ENCODE results near the gene HLTF. TPM values are rescaled to one million over a fixed set of nuclear protein-coding genes. Genes with fewer than 3 reads are reported as not detected.

The HLTF gene
- total RNA-seq, 1 donor from 2014 or later, result 48.4 TPM

DNA sequence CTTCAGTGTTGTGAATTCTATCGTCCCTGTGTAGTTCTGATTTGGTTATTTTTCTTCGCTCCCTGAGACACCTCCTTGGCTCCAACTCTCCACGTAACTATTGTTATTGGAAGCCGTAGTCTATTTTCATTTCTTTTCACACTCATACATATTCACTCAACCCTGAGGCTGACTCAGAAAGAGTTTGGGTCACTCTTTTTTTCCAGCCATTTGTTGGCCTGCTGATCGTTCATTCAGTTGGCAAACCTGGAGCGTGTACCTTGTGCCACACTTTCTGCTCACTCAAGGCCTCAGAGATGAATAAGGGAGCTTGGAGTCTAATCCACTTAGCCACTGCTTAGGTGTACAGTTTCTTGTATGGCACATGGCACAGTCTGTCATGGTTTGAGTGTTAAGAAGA lies 72.6 kb downstream of the HLTF start:
- Mint-ChIP-seq H3K4me3 (no peak overlapping the region), H3K27me3 (ENCODE audit: low read depth) (no peaks in the 10 kb centered on the region), H3K36me3 (peaks cover 22% of the 10 kb centered on the region), H3K4me1 (peaks cover 5% of the 10 kb centered on the region), H3K9me3 (no peaks in the 10 kb centered on the region), H3K27ac (no peak overlapping the region)
- no peak for DNase-seq (ENCODE audit: low spot score in 2 of 2, unreplicated experiment in 2 of 2)
- TF ChIP-seq, protein P1, sequence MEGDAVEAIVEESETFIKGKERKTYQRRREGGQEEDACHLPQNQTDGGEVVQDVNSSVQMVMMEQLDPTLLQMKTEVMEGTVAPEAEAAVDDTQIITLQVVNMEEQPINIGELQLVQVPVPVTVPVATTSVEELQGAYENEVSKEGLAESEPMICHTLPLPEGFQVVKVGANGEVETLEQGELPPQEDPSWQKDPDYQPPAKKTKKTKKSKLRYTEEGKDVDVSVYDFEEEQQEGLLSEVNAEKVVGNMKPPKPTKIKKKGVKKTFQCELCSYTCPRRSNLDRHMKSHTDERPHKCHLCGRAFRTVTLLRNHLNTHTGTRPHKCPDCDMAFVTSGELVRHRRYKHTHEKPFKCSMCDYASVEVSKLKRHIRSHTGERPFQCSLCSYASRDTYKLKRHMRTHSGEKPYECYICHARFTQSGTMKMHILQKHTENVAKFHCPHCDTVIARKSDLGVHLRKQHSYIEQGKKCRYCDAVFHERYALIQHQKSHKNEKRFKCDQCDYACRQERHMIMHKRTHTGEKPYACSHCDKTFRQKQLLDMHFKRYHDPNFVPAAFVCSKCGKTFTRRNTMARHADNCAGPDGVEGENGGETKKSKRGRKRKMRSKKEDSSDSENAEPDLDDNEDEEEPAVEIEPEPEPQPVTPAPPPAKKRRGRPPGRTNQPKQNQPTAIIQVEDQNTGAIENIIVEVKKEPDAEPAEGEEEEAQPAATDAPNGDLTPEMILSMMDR (IDR thresholded peaks at IDR 0.05; ENCODE audit: unreplicated experiment), result no peak

DNA sequence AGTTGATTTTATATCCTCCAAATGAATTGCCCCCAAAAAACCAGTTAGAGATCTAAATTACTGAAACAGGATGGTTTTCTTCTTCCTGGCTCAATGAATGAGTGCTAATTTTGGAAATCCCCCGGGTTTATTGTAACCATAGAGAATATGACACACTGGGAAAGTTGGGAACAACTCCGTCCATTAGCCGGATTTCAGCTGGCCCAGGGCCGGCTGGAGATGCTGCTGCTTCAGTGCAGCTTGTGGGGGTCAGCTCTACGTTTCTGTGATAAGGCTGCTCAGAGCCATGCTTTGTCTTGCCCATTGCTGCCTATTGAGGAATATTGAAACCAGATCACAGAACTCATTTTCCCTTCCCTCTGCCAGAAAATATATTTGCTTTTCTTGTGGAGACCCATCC lies 74.7 kb downstream of the HLTF start:
- Mint-ChIP-seq H3K36me3 (peaks cover 27% of the 10 kb centered on the region), H3K27me3 (ENCODE audit: low read depth) (no peaks in the 10 kb centered on the region), H3K27ac (no peak overlapping the region), H3K4me1 (peaks cover 5% of the 10 kb centered on the region), H3K4me3 (no peak overlapping the region), H3K9me3 (no peaks in the 10 kb centered on the region)
- no peak for DNase-seq (ENCODE audit: low spot score in 2 of 2, unreplicated experiment in 2 of 2)
- TF ChIP-seq, protein P1 (IDR thresholded peaks at IDR 0.05; ENCODE audit: unreplicated experiment), result no peak

DNA sequence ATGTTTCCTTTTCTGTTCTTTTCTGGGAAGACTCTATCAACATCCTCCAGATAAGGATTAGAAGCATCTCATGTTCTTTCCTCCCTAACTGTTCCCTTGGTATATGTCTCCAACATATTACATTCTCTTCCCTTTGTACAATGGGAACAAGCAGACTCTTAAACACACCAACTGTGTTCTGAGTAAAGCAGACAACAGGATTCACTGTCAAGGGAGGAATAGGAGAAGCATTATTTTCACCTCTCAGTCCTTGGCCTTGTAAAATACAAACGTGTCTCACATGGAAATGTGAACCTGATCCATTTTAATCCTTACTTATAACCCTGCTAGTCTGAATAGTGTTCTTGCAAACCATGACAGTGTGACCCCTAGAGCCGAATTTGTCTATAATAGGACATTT lies 75.4 kb downstream of the HLTF start:
- Mint-ChIP-seq H3K27me3 (ENCODE audit: low read depth) (no peaks in the 10 kb centered on the region), H3K4me3 (no peak overlapping the region), H3K4me1 (peaks cover 5% of the 10 kb centered on the region), H3K27ac (no peak overlapping the region), H3K9me3 (no peaks in the 10 kb centered on the region), H3K36me3 (peaks cover 25% of the 10 kb centered on the region)
- TF ChIP-seq, protein P1 (IDR thresholded peaks at IDR 0.05; ENCODE audit: unreplicated experiment), result no peak
- DNase-seq (ENCODE audit: low spot score in 2 of 2, unreplicated experiment in 2 of 2), result no peak

DNA sequence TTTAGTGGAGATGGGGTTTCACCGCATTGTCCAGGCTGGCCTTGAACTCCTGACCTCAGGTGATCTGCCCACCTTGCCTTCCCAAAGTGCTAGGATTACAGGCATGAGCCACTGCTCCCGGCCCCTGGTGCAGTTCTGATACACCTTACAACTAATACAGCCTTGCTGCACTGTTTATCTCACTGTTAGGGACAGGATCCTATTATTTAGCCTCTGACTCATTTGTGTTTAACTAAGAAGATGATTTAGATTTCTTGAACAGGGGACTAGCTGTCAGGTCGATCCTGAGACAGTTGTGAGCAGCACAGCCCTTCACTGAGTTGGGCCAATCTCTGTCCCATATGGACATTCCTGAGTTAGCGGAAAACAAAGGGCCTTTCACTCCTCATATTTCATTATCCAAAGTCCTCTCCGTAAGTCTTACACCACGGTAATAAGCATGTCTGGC lies 75.8 kb downstream of the HLTF start:
- Mint-ChIP-seq H3K36me3 (peaks cover 25% of the 10 kb centered on the region), H3K27me3 (ENCODE audit: low read depth) (no peaks in the 10 kb centered on the region), H3K4me3 (no peak overlapping the region), H3K27ac (no peak overlapping the region), H3K9me3 (no peaks in the 10 kb centered on the region), H3K4me1 (peaks cover 5% of the 10 kb centered on the region)
- no peak for DNase-seq (ENCODE audit: low spot score in 2 of 2, unreplicated experiment in 2 of 2)
- TF ChIP-seq, protein P1 (IDR thresholded peaks at IDR 0.05; ENCODE audit: unreplicated experiment), result no peak

DNA sequence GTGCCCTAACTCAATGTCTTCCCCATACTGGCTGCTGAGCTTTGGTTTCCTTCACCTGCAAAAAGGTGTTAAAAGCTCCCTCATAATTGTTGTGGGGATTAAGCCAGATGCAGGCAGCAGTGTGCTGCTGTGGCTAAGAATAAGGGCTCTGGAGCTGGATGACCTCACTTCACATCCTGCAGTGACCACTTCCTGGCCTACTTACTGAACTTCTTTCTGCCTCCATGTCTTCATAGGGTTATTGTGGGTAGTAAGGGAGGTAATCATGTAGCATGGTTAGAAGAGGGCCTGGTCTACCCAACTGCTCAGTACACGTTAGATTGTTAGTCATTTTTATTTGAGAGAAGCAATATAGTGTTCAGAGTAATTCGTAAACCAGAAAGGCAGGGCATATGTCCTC lies 76.6 kb downstream of the HLTF start:
- Mint-ChIP-seq H3K9me3 (no peaks in the 10 kb centered on the region), H3K36me3 (peaks cover 21% of the 10 kb centered on the region), H3K4me1 (peaks cover 5% of the 10 kb centered on the region), H3K27me3 (ENCODE audit: low read depth) (no peaks in the 10 kb centered on the region), H3K27ac (no peak overlapping the region), H3K4me3 (no peak overlapping the region)
- TF ChIP-seq, protein P1 (IDR thresholded peaks at IDR 0.05; ENCODE audit: unreplicated experiment), result no peak
- no peak for DNase-seq (ENCODE audit: low spot score in 2 of 2, unreplicated experiment in 2 of 2)
